ENCODE data around the gene SP140L.
"Not testable (repeated sequence)": the region's sequence is repeated elsewhere in the genome, so short reads cannot be mapped to it uniquely, and the experiment has no call there.

GRCh38 chr2:230401026-230401425 lies 74.0 kb downstream of the SP140L start:
- not testable (repeated sequence) for TF ChIP-seq MAX (IDR thresholded peaks at IDR 0.05; ENCODE audit: low read depth); EZH2phosphoT487 (IDR thresholded peaks at IDR 0.05; ENCODE audit: borderline replicate concordance, low read depth)

Measured in SK-N-SH (cell line).